ENCODE data around the gene PILRB. TPM values are rescaled to one million over a fixed set of nuclear protein-coding genes. Genes with fewer than 3 reads are reported as not detected.

PILRB gene
- total RNA-seq, 1 experiment from 2014 or later: 60.2 TPM

DNA sequence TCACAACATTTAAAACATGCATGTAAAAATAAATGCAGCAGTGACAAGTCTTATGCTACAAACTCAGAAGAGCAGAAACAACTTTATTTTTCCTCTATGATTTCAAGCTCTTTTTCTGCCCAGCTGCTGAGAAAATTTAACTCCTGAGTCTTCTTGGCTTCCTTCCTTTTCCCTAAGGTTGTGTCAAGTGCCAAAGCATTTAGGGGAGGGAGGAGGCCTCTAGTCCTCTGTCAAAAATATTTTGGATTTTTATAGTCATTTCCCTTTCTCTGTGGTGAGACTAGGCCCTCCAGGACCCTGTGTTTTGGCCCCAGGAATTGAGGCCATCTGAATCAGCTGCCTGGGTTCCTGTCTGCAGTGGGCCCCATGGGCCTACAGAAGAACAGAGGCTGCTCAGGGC is 11.0 kb upstream of the PILRB start:
- Histone ChIP-seq H3K4me2 (ENCODE audit: low read length) (no peak overlapping the region), H3K36me3 (ENCODE audit: control insufficient read depth in 1 of 2, insufficient read depth in 2 of 2, low read length in 2 of 2) (peaks cover 58 to 63% of the 10 kb centered on the region in 2 experiments), H3K79me2 (ENCODE audit: insufficient read depth, low read length) (peaks cover 61% of the 10 kb centered on the region), H2AFZ (ENCODE audit: low read depth, low read length, poor library complexity, severe bottlenecking) (no peak overlapping the region), H3K27me3 (ENCODE audit: insufficient read depth, low read length) (no peaks in the 10 kb centered on the region), H3K9ac (ENCODE audit: low read length) (no peak overlapping the region), H3K9me3 (ENCODE audit: control insufficient read depth in 1 of 2, insufficient read depth in 1 of 2, low read depth in 1 of 2, low read length in 2 of 2) (no peaks in the 10 kb centered on the region), H3K9me2 (ENCODE audit: insufficient read depth) (no peaks in the 10 kb centered on the region), H3K4me1 (ENCODE audit: control insufficient read depth in 1 of 2, insufficient read depth in 2 of 2, low read length in 2 of 2) (peaks cover 4 to 12% of the 10 kb centered on the region in 2 experiments; a peak in 3 of 4 replicates), H3K4me3 (replicated peaks in 1 of 2; ENCODE audit: low read depth in 1 of 2, low read length in 2 of 2) (no peak overlapping the region), H3K27ac (ENCODE audit: low read depth, low read length) (no peak overlapping the region), H4K20me1 (ENCODE audit: insufficient read depth) (peaks cover 7% of the 10 kb centered on the region; the same call in 1 of the 2 replicates)
- DNase-seq (ENCODE audit: low read depth, low spot score) (no peak), ATAC-seq (no peak)
- RAD21 ChIA-PET (ENCODE audit: low non-redundant PET in 1 of 2, low total read pairs in 2 of 2, uncharacterized antibody in 2 of 2, unreplicated experiment in 2 of 2): no interaction called here
- TF ChIP-seq ELF1 (IDR thresholded peaks at IDR 0.05; ENCODE audit: borderline replicate concordance, low read depth) (no peak), ZNF274 (IDR thresholded peaks at IDR 0.05; ENCODE audit: low read depth, low read length) (no peak), SRF (IDR thresholded peaks at IDR 0.05; ENCODE audit: low read depth) (no peak), EGR1 (IDR thresholded peaks at IDR 0.05; ENCODE audit: low read depth) (no peak), SIN3A (IDR thresholded peaks at IDR 0.05; ENCODE audit: low read depth) (no peak), FOSL1 (IDR thresholded peaks at IDR 0.05; ENCODE audit: low read depth) (no peak), POLR2AphosphoS5 (IDR thresholded peaks at IDR 0.05; ENCODE audit: low read depth, low read length) (no peak)
- TF ChIP-seq, protein P1, sequence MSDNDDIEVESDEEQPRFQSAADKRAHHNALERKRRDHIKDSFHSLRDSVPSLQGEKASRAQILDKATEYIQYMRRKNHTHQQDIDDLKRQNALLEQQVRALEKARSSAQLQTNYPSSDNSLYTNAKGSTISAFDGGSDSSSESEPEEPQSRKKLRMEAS (IDR thresholded peaks at IDR 0.05): no peak
- TF ChIP-seq, protein P2, sequence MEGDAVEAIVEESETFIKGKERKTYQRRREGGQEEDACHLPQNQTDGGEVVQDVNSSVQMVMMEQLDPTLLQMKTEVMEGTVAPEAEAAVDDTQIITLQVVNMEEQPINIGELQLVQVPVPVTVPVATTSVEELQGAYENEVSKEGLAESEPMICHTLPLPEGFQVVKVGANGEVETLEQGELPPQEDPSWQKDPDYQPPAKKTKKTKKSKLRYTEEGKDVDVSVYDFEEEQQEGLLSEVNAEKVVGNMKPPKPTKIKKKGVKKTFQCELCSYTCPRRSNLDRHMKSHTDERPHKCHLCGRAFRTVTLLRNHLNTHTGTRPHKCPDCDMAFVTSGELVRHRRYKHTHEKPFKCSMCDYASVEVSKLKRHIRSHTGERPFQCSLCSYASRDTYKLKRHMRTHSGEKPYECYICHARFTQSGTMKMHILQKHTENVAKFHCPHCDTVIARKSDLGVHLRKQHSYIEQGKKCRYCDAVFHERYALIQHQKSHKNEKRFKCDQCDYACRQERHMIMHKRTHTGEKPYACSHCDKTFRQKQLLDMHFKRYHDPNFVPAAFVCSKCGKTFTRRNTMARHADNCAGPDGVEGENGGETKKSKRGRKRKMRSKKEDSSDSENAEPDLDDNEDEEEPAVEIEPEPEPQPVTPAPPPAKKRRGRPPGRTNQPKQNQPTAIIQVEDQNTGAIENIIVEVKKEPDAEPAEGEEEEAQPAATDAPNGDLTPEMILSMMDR (IDR thresholded peaks at IDR 0.05 in 2 of 3, conservative IDR thresholded peaks at IDR 0.05 in 1 of 3; ENCODE audit: borderline replicate concordance in 1 of 3, insufficient read depth in 1 of 3, low read depth in 2 of 3, low read length in 2 of 3): no peak
- intact Hi-C loops (cut with micrococcal nuclease): no loop called here
- BruUV-seq (replicated peaks): no TSS peak
- CTCF ChIA-PET: no interaction called here
- POLR2A ChIA-PET: no interaction called here
